Heart right ventricle (tissue), 16 donors: ENCODE measurements around the gene PLEKHA8. TPM values are rescaled to one million over a fixed set of nuclear protein-coding genes. Genes with fewer than 3 reads are reported as not detected.
A peak's percentile ranks its signal among the peaks of the same experiment; 100 is the strongest.

Experiments
- ATAC-seq, 8 donors: fragments of 200-7000 bp; cut with Tn5 transposase; one replicate each; pipeline ENCODE4 v1.9.1; 2020; ENCODE audit warnings: mild to moderate bottlenecking in 8 of 8, moderate library complexity in 8 of 8, moderate number of reproducible peaks in 1 of 8
- DNase-seq, 2 donors: peaks; one replicate each; pipeline ENCODE4 v3.0.0-alpha.2; 2020
- H3K27ac ChIP-seq, 10 donors: fragments of 200-600 bp; sonication (generic) in 2 of 10; one replicate each; pipeline versions ENCODE4 v1.5.0 to v1.8.0; 2020 to 2022; ENCODE audit warnings: mild to moderate bottlenecking in 3 of 10
- H3K27me3 ChIP-seq, 7 donors: fragments of 200-600 bp; one replicate each; pipeline ENCODE4 v1.8.0; 2021 to 2022; ENCODE audit warnings: mild to moderate bottlenecking in 2 of 7
- H3K36me3 ChIP-seq, 9 donors: fragments of 200-600 bp; sonication (generic) in 1 of 9; one replicate each; pipeline versions ENCODE4 v1.5.0 to v1.8.0; 2020 to 2022; ENCODE audit warnings: mild to moderate bottlenecking in 2 of 9
- H3K4me1 ChIP-seq, 9 donors: fragments of 200-600 bp; sonication (generic) in 1 of 9; one replicate each; pipeline versions ENCODE4 v1.5.0 to v1.8.0; 2020 to 2022; ENCODE audit warnings: mild to moderate bottlenecking in 4 of 9
- H3K4me3 ChIP-seq, 10 donors: fragments of 200-600 bp; sonication (generic) in 2 of 10; one replicate each; pipeline versions ENCODE4 v1.5.0 to v1.8.0; 2020 to 2022; ENCODE audit warnings: mild to moderate bottlenecking in 7 of 10, moderate library complexity in 2 of 10
- H3K9me3 ChIP-seq, 11 donors: fragments of 200-600 bp in 10 of 11; sonication (generic) in 2 of 11; one replicate each; pipeline versions ENCODE4 v1.5.0 to v1.8.0; 2013 to 2022; ENCODE audit warnings: mild to moderate bottlenecking in 2 of 11, control low read depth in 1 of 11, moderate library complexity in 1 of 11
- CTCF ChIP-seq, 9 donors: fragments of 200-600 bp; sonication (generic) in 2 of 9; IDR thresholded peaks; one replicate each; pipeline versions ENCODE4 v1.5.0 to v1.8.0; 2021 to 2022; ENCODE audit warnings: antibody characterized with exemption in 9 of 9, mild to moderate bottlenecking in 5 of 9, moderate library complexity in 1 of 9
- WGBS, 2 donors: extraction: QIAGEN DNeasy Blood & Tissue Kit; methylation state at CpG; one replicate each; pipeline ENCODE4 v1.1.7; 2013; ENCODE audit warnings: inconsistent platforms in 1 of 2; 5-methylcytosine and 5-hydroxymethylcytosine counted together
- intact Hi-C, 10 donors: fragments of 100-400 bp; cut with DNase I; formaldehyde crosslinking; loops; one replicate each; pipeline versions ENCODE4 v1.11.1 to v1.14.2; 2022
- polyA plus RNA-seq, 2 donors: library from polyadenylated mRNA; stranded (reverse); fragments of 200-250 nt; gene quantifications; one replicate each; pipeline ENCODE4 v1.2.3, GENCODE V29; 2013
- total RNA-seq, 10 donors: library from RNA; stranded (reverse); fragmentation: NEBNext Ultra II Directional in 3 of 10; extraction: Animal tissue kit (Norgen Biotek cat#: 25700) in 3 of 10; gene quantifications; one replicate each; pipeline versions ENCODE4 v1.2.1 to v1.2.4, GENCODE V29; 2021 to 2023
- donor health status: Arrhythmogenic right ventricular cardiomyopathy.
- donor health status: ischemic (EF 13 %, LVEDD 7.1; RV severe dilation, severe dysfunction).
- donor health status: healthy with polysubstance abuse.
- donor health status: DM: no; HTN: yes; CAD: no.
- donor health status: DM: no; HTN: no; CAD: no.
- donor health status: ischemic (EF 25% LVEDD 6.9; RV normal size, moderate dysfunction).
- donor health status: ischemic (EF 25% LVEDD 5.7; RV mildly dilated, moderate dysfunction).
- donor health status: healthy.
- donor health status: DM: yes; HTN: yes; CAD: no.
- donor health status: Ischemic cardiomyopathy.
- donor health status: ischemic (EF 35%, LVEDD 5.7; RV mildly dilated, moderate dysfunction).
- donor health status: nonischemic (EF 11% LVEDD 7.7; RV severe dilation, severe dysfunction).
- donor health status: DM: yes; HTN: yes; CAD: no.
- donor health status: PGD.
- donor health status: ischemic (EF 29% LVEDD 5.4; RV normal size, mild dysfunction).
- donor health status: nonischemic (EF 23%, LVEDD 6.1; RV moderate dilation, normal function).

PLEKHA8 gene
- total and polyA plus RNA-seq, 12 donors = 1.8 to 6.0 (median 4.0) TPM

GRCh38 chr7:30171766-30172447 lies 143.7 kb downstream of the PLEKHA8 start:
- 78 to 93% methylated on average over 9 of the region's 9 CpGs for WGBS, 2 donors
- no peak for ATAC-seq
- intact Hi-C loops = loop anchor here in 5 of 10 donors (2.0 to 10.0 kb wide), 5 partner anchors 70 to 85 kb away; no protein-coding TSS in a partner anchor
- Histone ChIP-seq H3K4me1 (peaks cover 11 to 90% (median 40%) of the 10 kb centered on the region in 9 donors), H3K9me3 (no peaks in the 10 kb centered on the region), H3K27ac (peak overlapping the region in 5 of 10 donors; percentile 61 to 88 (median 81)), H3K36me3 (no peaks in the 10 kb centered on the region), H3K4me3 (no peak overlapping the region), H3K27me3 (no peaks in the 10 kb centered on the region)
- no peak for TF ChIP-seq CTCF (IDR thresholded peaks at IDR 0.05)
- no peak for DNase-seq

DNA sequence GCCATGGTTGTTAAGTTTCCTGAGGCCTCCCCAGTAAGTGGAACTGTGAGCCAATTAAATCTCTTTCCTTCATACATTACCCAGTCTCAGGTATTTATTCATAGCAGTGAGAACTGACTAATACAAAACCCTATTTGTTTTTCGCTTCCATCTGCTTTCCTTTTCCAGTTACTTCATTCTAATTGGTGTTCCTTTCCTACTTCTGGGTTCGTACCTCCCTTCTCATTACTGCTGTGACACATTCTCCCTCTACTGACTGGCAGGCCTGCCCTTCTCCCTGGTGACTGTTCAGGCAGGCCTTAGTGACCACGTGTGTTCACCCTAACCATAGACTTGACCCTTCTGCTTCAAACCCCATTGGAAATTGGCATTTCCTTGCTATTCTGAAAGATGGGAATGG lies 144.2 kb downstream of the PLEKHA8 start:
- intact Hi-C loops = loop anchor here in 5 of 10 donors (2.0 to 10.0 kb wide), 5 partner anchors 70 to 85 kb away; no protein-coding TSS in a partner anchor
- Histone ChIP-seq H3K4me1 (peaks cover 11 to 96% (median 40%) of the 10 kb centered on the region in 9 donors), H3K4me3 (no peak overlapping the region), H3K27ac (peak overlapping the region in 8 of 10 donors; percentile 61 to 88 (median 80)), H3K27me3 (no peaks in the 10 kb centered on the region), H3K9me3 (no peaks in the 10 kb centered on the region), H3K36me3 (no peaks in the 10 kb centered on the region)
- WGBS, 2 donors = 77 to 82% methylated on average over 3 of the region's 3 CpGs
- peak in 1 of 8 donors; percentile 9 for ATAC-seq
- DNase-seq = no peak
- no peak for TF ChIP-seq CTCF (IDR thresholded peaks at IDR 0.05)

- intact Hi-C loops = loop anchor here in 5 of 10 donors (2.0 to 10.0 kb wide), 5 partner anchors 69 to 84 kb away; no protein-coding TSS in a partner anchor
- H3K27ac ChIP-seq = peak overlapping the region; percentile 61 to 88 (median 80)
- ATAC-seq = peak; percentile 66 to 94 (median 84)
- 30 to 46% methylated on average over 13 of the region's 13 CpGs for WGBS, 2 donors
- no peaks in the 10 kb centered on the region for H3K9me3 ChIP-seq
- peak in 4 of 9 donors; percentile 21 to 45 (median 40) for TF ChIP-seq CTCF (IDR thresholded peaks at IDR 0.05)
- peaks cover 11 to 98% (median 43%) of the 10 kb centered on the region in 9 donors for H3K4me1 ChIP-seq
- no peaks in the 10 kb centered on the region for H3K36me3 ChIP-seq
- no peak overlapping the region for H3K4me3 ChIP-seq
- peak; percentile 64 to 75 for DNase-seq
- no peaks in the 10 kb centered on the region for H3K27me3 ChIP-seq
Observed at GRCh38 chr7:30173058-30173897, 145.1 kb downstream of the PLEKHA8 start.

GRCh38 chr7:30175180-30175579 lies 147.0 kb downstream of the PLEKHA8 start:
- WGBS, 2 donors = 11 to 24% methylated on average over 3 of the region's 3 CpGs
- no peak for TF ChIP-seq CTCF (IDR thresholded peaks at IDR 0.05)
- Histone ChIP-seq H3K27me3 (no peaks in the 10 kb centered on the region), H3K9me3 (no peaks in the 10 kb centered on the region), H3K27ac (peak overlapping the region in 5 of 10 donors; percentile 80 to 88 (median 84)), H3K36me3 (no peaks in the 10 kb centered on the region), H3K4me3 (no peak overlapping the region), H3K4me1 (peaks cover 11 to 96% (median 49%) of the 10 kb centered on the region in 9 donors)
- intact Hi-C loops = loop anchor here in 1 of 10 donors (10.0 kb wide), 1 partner anchor 80 kb away; no protein-coding TSS in a partner anchor
- DNase-seq (no peak), ATAC-seq (no peak)
